MM.1S (cell line): Measurements from ENCODE around the gene TBL1Y.

ENCODE experiments used
- CTCF ChIP-seq: fragments of 300-600 bp; sonication (generic); IDR thresholded peaks from 2 replicates; pipeline ENCODE4 v1.5.1; 2016; ENCODE audit warnings: antibody characterized with exemption, low read length, mixed read lengths
- EZH2 ChIP-seq: fragments of 300-600 bp; sonication (generic); optimal IDR thresholded peaks from 2 replicates; pipeline ENCODE3; 2017; ENCODE audit warnings: low read depth, mild to moderate bottlenecking, antibody characterized with exemption, low read length, mixed read lengths

- no peak for TF ChIP-seq CTCF
- no peak for TF ChIP-seq EZH2
Measured at GRCh38 chrY:6913362-6913761, 2.9 kb downstream of the TBL1Y start.
